DMS 273 (cell line): ENCODE results near the gene TNFAIP2.

ENCODE experiments used
- DNase-seq: peaks from one replicate; lab custom pipeline; 2025; ENCODE audit not compliant: unreplicated experiment; lab: John Stamatoyannopoulos, UW

The TNFAIP2 gene

GRCh38 chr14:103133210-103134140 is 10.2 kb downstream of the TNFAIP2 start:
- no peak for DNase-seq

GRCh38 chr14:103134405-103134804 is 11.1 kb downstream of the TNFAIP2 start:
- no peak for DNase-seq

GRCh38 chr14:103134919-103135318 is 11.7 kb downstream of the TNFAIP2 start:
- no peak for DNase-seq

GRCh38 chr14:103135333-103136260 is 12.3 kb downstream of the TNFAIP2 start:
- DNase-seq: no peak

- DNase-seq: no peak
These were observed 13.4 kb downstream of the TNFAIP2 start for GRCh38 chr14:103136388-103137271.

GRCh38 chr14:103137689-103138300 is 14.5 kb downstream of the TNFAIP2 start:
- DNase-seq: no peak

GRCh38 chr14:103138301-103139131 is 15.3 kb downstream of the TNFAIP2 start:
- no peak for DNase-seq

- no peak for DNase-seq
These were observed 16.1 kb downstream of the TNFAIP2 start for GRCh38 chr14:103139132-103140025.

GRCh38 chr14:103140316-103141109 is 17.3 kb downstream of the TNFAIP2 start:
- DNase-seq: peak; percentile 40

GRCh38 chr14:103141117-103141796 is 18.0 kb downstream of the TNFAIP2 start:
- DNase-seq: peak; percentile 80

GRCh38 chr14:103142026-103142425 is 18.8 kb downstream of the TNFAIP2 start:
- peak; percentile 64 for DNase-seq

- no peak for DNase-seq
These were observed 19.6 kb downstream of the TNFAIP2 start for GRCh38 chr14:103142721-103143302.

GRCh38 chr14:103143506-103143905 is 20.2 kb downstream of the TNFAIP2 start:
- DNase-seq: no peak

- peak; percentile 28 for DNase-seq
These were observed 20.8 kb downstream of the TNFAIP2 start for GRCh38 chr14:103144085-103144484.

GRCh38 chr14:103146141-103146709 is 23.0 kb downstream of the TNFAIP2 start:
- no peak for DNase-seq
